Activated naive CD4-positive, alpha-beta T cell treated with anti-CD3 and anti-CD28 coated beads, Interleukin-2, amount 50 U/mL, for 24 hours (primary cell): ENCODE data around the gene ECT2L.
"Not testable (repeated sequence)": the region's sequence is repeated elsewhere in the genome, so short reads cannot be mapped to it uniquely, and the experiment has no call there.

Experiments
- H3K27ac Mint-ChIP-seq: one replicate; pipeline ENCODE4 v1.8.0; 2021; ENCODE audit warnings: mild to moderate bottlenecking, mixed read lengths
- H3K27me3 Mint-ChIP-seq: one replicate; pipeline ENCODE4 v1.8.0; 2021; ENCODE audit warnings: mixed read lengths
- H3K36me3 Mint-ChIP-seq: one replicate; pipeline ENCODE4 v1.8.0; 2021; ENCODE audit warnings: mixed read lengths
- H3K4me1 Mint-ChIP-seq: one replicate; pipeline ENCODE4 v1.8.0; 2021; ENCODE audit warnings: mixed read lengths
- H3K4me3 Mint-ChIP-seq: one replicate; pipeline ENCODE4 v1.8.0; 2021; ENCODE audit warnings: mild to moderate bottlenecking, mixed read lengths
- H3K9me3 Mint-ChIP-seq: one replicate; pipeline ENCODE4 v1.8.0; 2021; ENCODE audit warnings: mixed read lengths

The ECT2L gene

DNA sequence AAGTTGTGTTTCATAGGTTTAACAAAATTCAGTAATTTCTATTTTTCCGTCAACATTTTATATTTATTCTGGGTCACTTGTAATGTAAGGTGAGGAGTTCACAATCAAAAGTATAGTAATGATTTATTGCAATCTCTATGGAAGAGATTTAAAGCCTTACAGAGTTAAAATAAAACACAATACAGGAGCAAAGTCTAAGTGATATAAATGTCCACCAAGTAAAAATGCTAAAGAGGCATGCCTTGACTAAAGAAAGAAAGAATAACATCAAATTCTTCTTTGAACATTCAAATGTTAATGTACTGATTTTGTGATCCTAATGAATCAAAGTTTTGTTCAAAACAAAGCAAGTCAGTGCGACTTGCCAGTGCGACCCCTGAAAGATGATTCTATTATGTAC lies 130.7 kb downstream of the ECT2L start:
- no peaks in the 10 kb centered on the region for H3K9me3 Mint-ChIP-seq
- H3K4me1 Mint-ChIP-seq = peaks cover 2% of the 10 kb centered on the region
- H3K27me3 Mint-ChIP-seq = no peaks in the 10 kb centered on the region
- no peak overlapping the region for H3K27ac Mint-ChIP-seq
- H3K36me3 Mint-ChIP-seq = peaks cover 18% of the 10 kb centered on the region
- H3K4me3 Mint-ChIP-seq = no peak overlapping the region

GRCh38 chr6:138931660-138932059 lies 135.8 kb downstream of the ECT2L start:
- peaks cover 15% of the 10 kb centered on the region for H3K4me1 Mint-ChIP-seq
- H3K9me3 Mint-ChIP-seq = no peaks in the 10 kb centered on the region
- no peak overlapping the region for H3K27ac Mint-ChIP-seq
- peaks cover 20% of the 10 kb centered on the region for H3K36me3 Mint-ChIP-seq
- H3K4me3 Mint-ChIP-seq = no peak overlapping the region
- H3K27me3 Mint-ChIP-seq = no peaks in the 10 kb centered on the region

GRCh38 chr6:138936873-138937272 lies 141.0 kb downstream of the ECT2L start:
- H3K36me3 Mint-ChIP-seq = peaks cover 36% of the 10 kb centered on the region
- not testable (repeated sequence) for H3K27ac Mint-ChIP-seq

GRCh38 chr6:138943089-138943625 lies 147.3 kb downstream of the ECT2L start:
- Mint-ChIP-seq H3K4me3 (no peak overlapping the region), H3K27me3 (no peaks in the 10 kb centered on the region), H3K4me1 (peaks cover 28% of the 10 kb centered on the region), H3K27ac (no peak overlapping the region), H3K9me3 (no peaks in the 10 kb centered on the region), H3K36me3 (peaks cover 35% of the 10 kb centered on the region)

More at GRCh38 chr6:138936873-138937272, 141.0 kb downstream of the ECT2L start:
- peaks cover 13% of the 10 kb centered on the region for H3K4me1 Mint-ChIP-seq
- H3K9me3 Mint-ChIP-seq, H3K4me3 Mint-ChIP-seq, H3K27me3 Mint-ChIP-seq: not testable (repeated sequence)

DNA sequence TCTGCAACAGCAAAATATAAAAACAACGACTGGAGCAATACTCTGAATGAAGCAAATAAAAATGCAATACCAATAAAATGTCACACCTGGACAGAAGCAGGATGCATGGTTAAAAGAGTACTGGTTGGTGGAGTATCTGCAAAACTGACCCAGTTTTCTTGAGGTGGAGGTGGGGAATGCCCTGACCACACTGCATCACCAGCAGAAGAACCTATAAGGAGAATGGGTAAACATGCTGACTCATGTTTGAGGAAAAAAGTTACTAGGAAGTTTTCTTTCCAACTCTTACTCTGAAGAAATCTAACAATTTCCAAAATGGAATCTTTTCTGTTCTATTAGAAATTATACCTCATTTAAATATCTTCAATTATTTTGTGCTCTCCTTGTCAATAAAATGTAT lies 148.5 kb downstream of the ECT2L start:
- Mint-ChIP-seq H3K9me3 (no peaks in the 10 kb centered on the region), H3K36me3 (peaks cover 28% of the 10 kb centered on the region), H3K27ac (no peak overlapping the region), H3K4me3 (no peak overlapping the region), H3K27me3 (no peaks in the 10 kb centered on the region), H3K4me1 (peaks cover 38% of the 10 kb centered on the region)

- no peaks in the 10 kb centered on the region for H3K9me3 Mint-ChIP-seq
- no peak overlapping the region for H3K27ac Mint-ChIP-seq
- peaks cover 24% of the 10 kb centered on the region for H3K36me3 Mint-ChIP-seq
- H3K27me3 Mint-ChIP-seq = no peaks in the 10 kb centered on the region
- no peak overlapping the region for H3K4me3 Mint-ChIP-seq
- peaks cover 47% of the 10 kb centered on the region for H3K4me1 Mint-ChIP-seq
These were observed 149.5 kb downstream of the ECT2L start for GRCh38 chr6:138945354-138945753.

DNA sequence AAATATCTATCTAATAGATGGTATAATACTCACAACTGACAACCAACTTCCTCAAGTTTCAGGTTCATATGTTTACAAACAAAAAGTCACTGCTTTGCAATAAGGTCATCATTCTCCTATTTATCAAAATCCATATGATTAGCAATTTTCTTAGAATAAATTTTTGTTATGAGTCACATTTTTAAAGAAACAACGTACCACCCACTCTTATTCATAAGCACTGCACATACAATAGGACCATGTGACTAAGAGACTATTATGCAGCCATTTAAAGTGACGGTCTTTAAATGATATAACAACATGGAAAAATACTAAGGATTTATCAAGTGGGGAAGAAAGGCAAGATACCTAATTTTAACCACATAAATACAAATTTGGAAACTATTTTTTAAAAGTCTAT lies 152.1 kb downstream of the ECT2L start:
- H3K27me3 Mint-ChIP-seq = no peaks in the 10 kb centered on the region
- H3K4me3 Mint-ChIP-seq = no peak overlapping the region
- H3K4me1 Mint-ChIP-seq = peaks cover 68% of the 10 kb centered on the region
- H3K9me3 Mint-ChIP-seq = no peaks in the 10 kb centered on the region
- peak overlapping the region; percentile 79 for H3K27ac Mint-ChIP-seq
- H3K36me3 Mint-ChIP-seq = peaks cover 17% of the 10 kb centered on the region

GRCh38 chr6:138948546-138949179 lies 152.8 kb downstream of the ECT2L start:
- peaks cover 14% of the 10 kb centered on the region for H3K36me3 Mint-ChIP-seq
- no peak overlapping the region for H3K27ac Mint-ChIP-seq
- no peak overlapping the region for H3K4me3 Mint-ChIP-seq
- H3K9me3 Mint-ChIP-seq = peaks cover 1% of the 10 kb centered on the region
- H3K27me3 Mint-ChIP-seq = no peaks in the 10 kb centered on the region
- peaks cover 74% of the 10 kb centered on the region for H3K4me1 Mint-ChIP-seq

- Mint-ChIP-seq H3K36me3 (peaks cover 6% of the 10 kb centered on the region), H3K4me1 (peaks cover 82% of the 10 kb centered on the region), H3K9me3 (peaks cover 6% of the 10 kb centered on the region), H3K4me3 (no peak overlapping the region), H3K27me3 (no peaks in the 10 kb centered on the region), H3K27ac (no peak overlapping the region)
These were observed 157.6 kb downstream of the ECT2L start for GRCh38 chr6:138953451-138953850.
